Testis (tissue), 2 donors: Measurements from ENCODE around the gene DDX59.

Experiments used
- POLR2A ChIP-seq: fragments of 450-650 bp; IDR thresholded peaks from one replicate; pipeline ENCODE4 v1.6.1; 2017; ENCODE audit warnings: antibody characterized with exemption, mild to moderate bottlenecking, moderate library complexity
- TF ChIP-seq, protein P1 (sequence below), 3 experiments: fragments of 450-650 bp in 2 of 3; fragments of 200-600 bp in 1 of 3; sonication (generic) in 1 of 3; IDR thresholded peaks; one replicate each; pipeline ENCODE4 v1.5.1; 2016 to 2019; ENCODE audit warnings: antibody characterized with exemption in 3 of 3, mild to moderate bottlenecking in 2 of 3, moderate library complexity in 1 of 3

DNA sequence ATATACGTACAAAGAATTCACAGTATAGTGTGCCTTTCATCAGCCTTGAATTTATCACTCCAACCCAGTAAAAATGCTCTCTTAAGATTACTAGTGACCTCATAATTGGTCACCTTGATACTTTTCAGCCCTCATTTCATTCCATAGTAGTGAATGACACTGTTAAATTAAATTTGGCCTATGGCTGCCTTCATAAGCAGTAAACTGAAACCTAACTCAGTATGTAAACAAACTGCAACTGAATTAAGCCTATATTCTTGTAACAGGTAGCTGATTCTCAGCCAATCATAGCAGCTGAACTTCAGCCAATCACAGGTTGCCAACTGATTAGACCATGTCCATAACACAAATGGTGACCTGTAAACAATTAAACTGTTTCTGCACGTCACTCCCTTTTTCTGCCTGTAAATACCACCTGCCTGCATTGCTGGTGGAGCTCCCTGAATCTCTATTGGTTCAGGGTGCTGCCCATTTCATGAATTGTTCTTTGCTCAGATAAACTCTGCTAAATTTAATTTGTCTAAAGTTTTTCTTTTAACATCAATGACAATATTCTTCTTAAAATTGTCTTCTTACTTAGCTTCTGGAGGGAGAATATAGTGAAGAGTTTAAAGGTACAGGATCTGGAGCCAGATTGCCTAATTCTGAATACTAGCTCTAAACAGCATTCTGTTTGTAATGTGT lies 44.9 kb upstream of the DDX59 start:
- TF ChIP-seq, protein P1, sequence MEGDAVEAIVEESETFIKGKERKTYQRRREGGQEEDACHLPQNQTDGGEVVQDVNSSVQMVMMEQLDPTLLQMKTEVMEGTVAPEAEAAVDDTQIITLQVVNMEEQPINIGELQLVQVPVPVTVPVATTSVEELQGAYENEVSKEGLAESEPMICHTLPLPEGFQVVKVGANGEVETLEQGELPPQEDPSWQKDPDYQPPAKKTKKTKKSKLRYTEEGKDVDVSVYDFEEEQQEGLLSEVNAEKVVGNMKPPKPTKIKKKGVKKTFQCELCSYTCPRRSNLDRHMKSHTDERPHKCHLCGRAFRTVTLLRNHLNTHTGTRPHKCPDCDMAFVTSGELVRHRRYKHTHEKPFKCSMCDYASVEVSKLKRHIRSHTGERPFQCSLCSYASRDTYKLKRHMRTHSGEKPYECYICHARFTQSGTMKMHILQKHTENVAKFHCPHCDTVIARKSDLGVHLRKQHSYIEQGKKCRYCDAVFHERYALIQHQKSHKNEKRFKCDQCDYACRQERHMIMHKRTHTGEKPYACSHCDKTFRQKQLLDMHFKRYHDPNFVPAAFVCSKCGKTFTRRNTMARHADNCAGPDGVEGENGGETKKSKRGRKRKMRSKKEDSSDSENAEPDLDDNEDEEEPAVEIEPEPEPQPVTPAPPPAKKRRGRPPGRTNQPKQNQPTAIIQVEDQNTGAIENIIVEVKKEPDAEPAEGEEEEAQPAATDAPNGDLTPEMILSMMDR (IDR thresholded peaks at IDR 0.05), result no peak
- no peak for TF ChIP-seq POLR2A
